ELR (cell line): ENCODE measurements around the gene SERPINH1.

ENCODE experiments used
- DNase-seq: peaks from one replicate; pipeline ENCODE4 v3.0.0-alpha.2; 2015; ENCODE audit warnings: low read depth

SERPINH1 gene

GRCh38 chr11:75596914-75597313 is 34.9 kb downstream of the SERPINH1 start:
- no peak for DNase-seq

- peak; percentile 66 for DNase-seq
Measured at GRCh38 chr11:75597636-75598035, 35.6 kb downstream of the SERPINH1 start.

DNA sequence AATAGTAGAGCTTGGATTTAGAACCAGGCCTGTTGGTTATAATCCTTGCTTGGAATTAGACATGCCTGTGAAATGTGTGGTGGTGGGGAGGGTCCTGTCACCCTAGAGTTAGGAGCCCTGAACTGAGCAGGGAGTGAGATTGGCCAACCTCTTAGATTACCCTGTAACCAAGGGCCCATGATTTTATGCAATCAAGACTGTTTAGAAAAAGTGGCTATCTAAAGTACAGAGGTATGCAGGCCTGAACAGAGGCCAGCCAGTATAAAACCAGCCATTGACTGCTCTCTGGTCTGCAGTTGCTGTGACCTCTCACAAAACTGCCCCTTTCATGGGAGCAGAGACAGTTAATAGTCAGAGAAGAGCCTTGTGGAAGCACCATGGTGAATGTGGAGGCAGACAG is 36.2 kb downstream of the SERPINH1 start:
- no peak for DNase-seq

GRCh38 chr11:75598900-75599299 is 36.8 kb downstream of the SERPINH1 start:
- no peak for DNase-seq

- no peak for DNase-seq
Measured at GRCh38 chr11:75600356-75600755, 38.3 kb downstream of the SERPINH1 start.

- no peak for DNase-seq
Measured at GRCh38 chr11:75601494-75601893, 39.4 kb downstream of the SERPINH1 start.

DNA sequence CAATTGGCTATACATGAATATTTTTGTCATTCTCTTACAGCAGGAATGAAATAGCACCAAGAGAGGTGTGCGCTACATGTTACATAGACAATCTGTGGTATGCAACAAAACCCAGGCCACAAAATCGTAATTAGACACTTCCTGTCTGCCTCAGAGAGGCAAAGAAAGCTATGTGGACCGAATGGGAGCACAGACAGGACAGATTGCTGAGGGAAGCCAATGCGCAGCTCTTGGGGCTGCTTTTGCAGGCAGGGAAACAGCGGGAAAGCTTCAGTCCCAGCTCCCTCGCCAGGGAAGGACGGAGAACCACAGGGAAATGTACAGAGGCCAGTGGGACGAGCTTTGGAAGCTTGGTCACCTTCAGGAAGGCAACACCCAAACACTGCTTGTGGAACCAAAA is 40.9 kb downstream of the SERPINH1 start:
- peak; percentile 36 for DNase-seq

DNA sequence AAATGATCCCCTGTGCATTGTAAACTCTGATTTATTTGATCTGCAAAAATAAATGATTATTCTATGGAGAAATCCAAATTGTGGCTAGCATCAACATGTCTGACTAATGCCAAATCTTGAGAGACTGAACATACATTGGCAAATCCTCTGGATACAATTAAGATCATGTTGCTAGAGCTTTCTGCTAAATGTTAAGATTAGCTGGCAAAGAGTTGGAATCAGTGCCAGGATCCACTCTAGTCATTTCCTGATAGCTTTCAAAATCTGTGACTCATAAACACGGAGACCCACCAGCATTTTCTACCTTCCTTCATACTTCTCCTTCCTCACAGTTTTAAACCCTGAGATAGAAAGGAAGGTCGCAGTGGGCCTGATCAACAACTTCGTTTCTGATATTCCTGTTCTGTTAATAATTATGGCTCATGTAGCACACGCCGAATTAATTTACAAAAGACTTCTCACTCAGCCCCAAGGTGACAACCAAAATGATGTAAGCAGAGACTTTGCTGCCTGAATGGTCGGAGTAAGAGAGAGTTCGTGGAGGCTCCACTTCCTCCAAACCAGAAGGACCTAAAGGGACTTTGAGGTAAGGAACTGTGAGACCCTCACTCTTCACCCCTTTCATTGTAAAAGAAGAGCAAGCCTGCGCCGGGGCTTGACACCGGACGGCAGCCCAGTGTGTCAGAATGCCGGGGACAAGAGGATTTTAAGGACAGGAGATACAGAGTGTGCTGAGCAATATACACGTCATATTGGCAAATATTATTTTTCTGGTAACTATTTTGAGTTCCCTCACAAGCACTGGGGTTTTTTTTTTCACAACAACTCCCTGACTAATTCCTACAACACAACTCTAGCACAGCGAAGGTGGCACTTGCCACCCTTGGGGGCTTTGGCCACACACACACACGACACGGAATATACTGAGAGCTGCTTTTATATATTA is 42.0 kb downstream of the SERPINH1 start:
- DNase-seq: peak; percentile 93

- DNase-seq: no peak
Measured at GRCh38 chr11:75606099-75606498, 44.0 kb downstream of the SERPINH1 start.

GRCh38 chr11:75611823-75612222 is 49.8 kb downstream of the SERPINH1 start:
- no peak for DNase-seq

DNA sequence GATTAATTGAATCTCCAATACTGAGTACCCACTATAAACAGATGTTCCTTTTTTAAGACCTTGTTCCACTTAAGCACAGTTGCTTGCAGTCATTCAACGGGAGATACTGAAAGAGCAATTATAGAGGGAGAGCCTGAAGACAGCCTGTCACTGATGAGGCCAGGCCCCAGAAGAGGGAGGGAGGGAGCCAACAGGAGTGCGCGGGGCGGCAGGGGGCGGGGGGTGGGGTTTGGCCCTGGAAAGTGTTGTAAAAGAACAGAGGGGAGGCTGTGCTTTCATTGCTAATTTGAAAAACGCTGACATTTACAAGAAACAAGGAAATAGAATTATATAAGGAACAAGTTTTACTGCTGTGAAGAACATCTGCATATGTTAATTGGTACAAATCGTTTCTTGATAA is 53.7 kb downstream of the SERPINH1 start:
- DNase-seq: no peak

DNA sequence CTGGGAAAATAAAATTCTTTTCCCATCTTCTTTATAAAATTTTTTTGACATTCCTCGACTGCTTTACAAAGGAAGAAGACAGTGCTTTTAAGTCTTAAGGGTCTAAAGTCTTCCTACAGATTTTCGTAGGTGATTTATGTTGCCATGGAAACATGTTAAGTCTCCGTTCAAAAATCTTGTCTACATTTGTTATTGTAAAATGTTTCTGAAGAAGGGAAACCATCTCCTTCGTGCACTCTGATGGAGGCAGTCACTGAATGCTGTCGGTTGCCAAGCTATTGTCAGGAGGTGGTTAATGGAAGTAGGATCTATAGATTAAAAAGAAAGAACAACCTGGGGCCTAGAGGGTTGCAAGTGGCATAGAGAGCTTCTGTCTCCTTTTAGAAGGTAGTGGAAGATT is 54.2 kb downstream of the SERPINH1 start:
- DNase-seq: no peak
